Sigmoid colon (tissue), 7 donors: ENCODE results near the gene LAD1. TPM values are rescaled to one million over a fixed set of nuclear protein-coding genes. Genes with fewer than 3 reads are reported as not detected.

Experiments
- DNase-seq: peaks from one replicate; pipeline ENCODE4 v3.0.0-alpha.2; 2019
- H3K27ac ChIP-seq, 4 donors: fragments of 200-600 bp; sonication (generic); one replicate each; pipeline ENCODE4 v1.5.1; 2016 to 2019; ENCODE audit warnings: mild to moderate bottlenecking in 1 of 4
- H3K27me3 ChIP-seq, 3 donors: fragments of 200-600 bp; sonication (generic); one replicate each; pipeline ENCODE4 v1.5.1; 2019; ENCODE audit warnings: mild to moderate bottlenecking in 1 of 3
- H3K36me3 ChIP-seq, 4 donors: fragments of 200-600 bp; sonication (generic); one replicate each; pipeline ENCODE4 v1.5.1; 2016 to 2019
- H3K4me1 ChIP-seq, 4 donors: fragments of 200-600 bp; sonication (generic); one replicate each; pipeline ENCODE4 v1.5.1; 2017 to 2019
- H3K4me3 ChIP-seq, 4 donors: fragments of 200-600 bp; sonication (generic); one replicate each; pipeline ENCODE4 v1.5.1; 2017 to 2019; ENCODE audit warnings: mild to moderate bottlenecking in 2 of 4, moderate library complexity in 1 of 4
- H3K9me3 ChIP-seq, 4 donors: fragments of 200-600 bp in 3 of 4; sonication (generic) in 3 of 4; one replicate each; pipeline versions ENCODE4 v1.5.1 to v1.6.1; 2013 to 2019
- CTCF ChIP-seq, 4 experiments: fragments of 450-650 bp in 3 of 4; fragments of 200-600 bp in 1 of 4; IDR thresholded peaks; one replicate each; pipeline ENCODE4 v1.5.1; 2016 to 2019; ENCODE audit warnings: antibody characterized with exemption in 4 of 4, mild to moderate bottlenecking in 3 of 4, moderate library complexity in 2 of 4
- EP300 ChIP-seq, 4 donors: sonication (generic); formaldehyde crosslinking; IDR thresholded peaks; one replicate each; pipeline ENCODE4 v1.6.1; 2017; ENCODE audit warnings: antibody characterized with exemption in 4 of 4
- POLR2A ChIP-seq, 2 donors: fragments of 450-650 bp; IDR thresholded peaks; one replicate each; pipeline ENCODE4 v1.6.1; 2016; ENCODE audit warnings: antibody characterized with exemption in 2 of 2, mild to moderate bottlenecking in 2 of 2, moderate library complexity in 2 of 2
- POLR2AphosphoS5 ChIP-seq, 4 donors: sonication (generic); formaldehyde crosslinking; IDR thresholded peaks; one replicate each; pipeline ENCODE4 v1.6.1; 2017; ENCODE audit warnings: antibody characterized with exemption in 4 of 4
- WGBS, 2 donors: extraction: QIAGEN DNeasy Blood & Tissue Kit; methylation state at CpG; one replicate each; pipeline ENCODE4 v1.1.7; 2013; 5-methylcytosine and 5-hydroxymethylcytosine counted together
- intact Hi-C: fragments of 100-400 bp; cut with DNase I; formaldehyde crosslinking; loops from one replicate; pipeline ENCODE4 v1.15.1; 2023
- polyA plus RNA-seq, 3 donors: library from polyadenylated mRNA; stranded (reverse); fragments of 200-250 nt; gene quantifications; one replicate each; pipeline ENCODE4 v1.2.3, GENCODE V29; 2013
- total RNA-seq, 4 donors: library from RNA; depleted of rRNA; stranded (reverse); fragments of >200 nt; gene quantifications; one replicate each; pipeline ENCODE4 v1.1.0, GENCODE V29; 2016
- donor health status: healthy with polysubstance abuse.
- donor health status: Bipolar disorder and iron deficiency.
- donor health status: healthy.

LAD1 gene
- total and polyA plus RNA-seq, 7 donors, result 63.7 to 151 (median 102) TPM; not detected in 4

GRCh38 chr1:201443747-201444146, 44.6 kb upstream of the LAD1 start:
- H3K4me1 ChIP-seq, result peaks cover 0 to 12% (median 11%) of the 10 kb centered on the region in 4 donors
- H3K36me3 ChIP-seq, result no peaks in the 10 kb centered on the region
- TF ChIP-seq POLR2AphosphoS5 (IDR thresholded peaks at IDR 0.05), result no peak
- no peak for TF ChIP-seq CTCF (IDR thresholded peaks at IDR 0.05)
- no peak for TF ChIP-seq POLR2A (IDR thresholded peaks at IDR 0.05)
- intact Hi-C loops, result no loop called here
- H3K27me3 ChIP-seq, result no peaks in the 10 kb centered on the region
- DNase-seq, result no peak
- no peak overlapping the region for H3K27ac ChIP-seq
- H3K4me3 ChIP-seq, result no peak overlapping the region
- no peaks in the 10 kb centered on the region for H3K9me3 ChIP-seq
- WGBS, 2 donors, result 94 to 95% methylated on average over 7 of the region's 7 CpGs

GRCh38 chr1:201436969-201437368, 37.8 kb upstream of the LAD1 start:
- intact Hi-C loops, result no loop called here
- Histone ChIP-seq H3K27me3 (no peaks in the 10 kb centered on the region), H3K36me3 (no peaks in the 10 kb centered on the region), H3K4me3 (no peak overlapping the region), H3K4me1 (peaks cover 0 to 12% (median 7%) of the 10 kb centered on the region in 4 donors), H3K9me3 (no peaks in the 10 kb centered on the region), H3K27ac (no peak overlapping the region)
- no peak for TF ChIP-seq POLR2A (IDR thresholded peaks at IDR 0.05)
- no peak for TF ChIP-seq POLR2AphosphoS5 (IDR thresholded peaks at IDR 0.05)
- no peak for TF ChIP-seq EP300 (IDR thresholded peaks at IDR 0.05)
- no peak for TF ChIP-seq CTCF (IDR thresholded peaks at IDR 0.05)
- DNase-seq, result no peak
- 50 to 81% methylated on average over 3 of the region's 3 CpGs for WGBS, 2 donors

- DNase-seq, result no peak
- no peak overlapping the region for H3K27ac ChIP-seq
- H3K27me3 ChIP-seq, result no peaks in the 10 kb centered on the region
- H3K9me3 ChIP-seq, result no peaks in the 10 kb centered on the region
- no peak overlapping the region for H3K4me3 ChIP-seq
- no peaks in the 10 kb centered on the region for H3K36me3 ChIP-seq
- peaks cover 0 to 12% (median 7%) of the 10 kb centered on the region in 4 donors for H3K4me1 ChIP-seq
- TF ChIP-seq CTCF (IDR thresholded peaks at IDR 0.05) (no peak), POLR2A (IDR thresholded peaks at IDR 0.05) (no peak), EP300 (IDR thresholded peaks at IDR 0.05) (no peak), POLR2AphosphoS5 (IDR thresholded peaks at IDR 0.05) (no peak)
- intact Hi-C loops, result no loop called here
- 60 to 71% methylated on average over 6 of the region's 6 CpGs for WGBS, 2 donors
Observed at GRCh38 chr1:201436393-201436792, 37.3 kb upstream of the LAD1 start.

- Histone ChIP-seq H3K27me3 (peaks cover 0 to 2% (median 0%) of the 10 kb centered on the region in 3 donors), H3K36me3 (no peaks in the 10 kb centered on the region), H3K9me3 (no peaks in the 10 kb centered on the region), H3K27ac (no peak overlapping the region), H3K4me3 (no peak overlapping the region), H3K4me1 (peaks cover 0 to 12% (median 7%) of the 10 kb centered on the region in 4 donors)
- TF ChIP-seq EP300 (IDR thresholded peaks at IDR 0.05) (no peak), CTCF (IDR thresholded peaks at IDR 0.05) (no peak), POLR2A (IDR thresholded peaks at IDR 0.05) (no peak), POLR2AphosphoS5 (IDR thresholded peaks at IDR 0.05) (no peak)
- intact Hi-C loops, result loop anchor here (2.0 kb wide), 1 partner anchor 79 kb away; no protein-coding TSS in a partner anchor
- no peak for DNase-seq
- 73 to 95% methylated on average over 3 of the region's 3 CpGs for WGBS, 2 donors
Observed at GRCh38 chr1:201434266-201434665, 35.1 kb upstream of the LAD1 start.

GRCh38 chr1:201433609-201434008, 34.5 kb upstream of the LAD1 start:
- Histone ChIP-seq H3K36me3 (no peaks in the 10 kb centered on the region), H3K4me3 (no peak overlapping the region), H3K4me1 (peaks cover 0 to 12% (median 7%) of the 10 kb centered on the region in 4 donors), H3K27ac (no peak overlapping the region), H3K9me3 (no peaks in the 10 kb centered on the region), H3K27me3 (peaks cover 0 to 2% (median 0%) of the 10 kb centered on the region in 3 donors)
- no peak for DNase-seq
- intact Hi-C loops, result loop anchor here (2.0 kb wide), 1 partner anchor 79 kb away; no protein-coding TSS in a partner anchor
- TF ChIP-seq CTCF (IDR thresholded peaks at IDR 0.05), result no peak
- TF ChIP-seq EP300 (IDR thresholded peaks at IDR 0.05), result no peak
- TF ChIP-seq POLR2AphosphoS5 (IDR thresholded peaks at IDR 0.05), result no peak
- no peak for TF ChIP-seq POLR2A (IDR thresholded peaks at IDR 0.05)
- 78 to 85% methylated on average over 6 of the region's 6 CpGs for WGBS, 2 donors
